Central memory CD4-positive, alpha-beta T cell (primary cell): ENCODE data around the gene TUBA4B.
"Not testable (repeated sequence)": the region's sequence is repeated elsewhere in the genome, so short reads cannot be mapped to it uniquely, and the experiment has no call there.

ENCODE experiments used
- DNase-seq: peaks from one replicate; pipeline ENCODE4 v3.0.0; 2022

Gene TUBA4B

DNA sequence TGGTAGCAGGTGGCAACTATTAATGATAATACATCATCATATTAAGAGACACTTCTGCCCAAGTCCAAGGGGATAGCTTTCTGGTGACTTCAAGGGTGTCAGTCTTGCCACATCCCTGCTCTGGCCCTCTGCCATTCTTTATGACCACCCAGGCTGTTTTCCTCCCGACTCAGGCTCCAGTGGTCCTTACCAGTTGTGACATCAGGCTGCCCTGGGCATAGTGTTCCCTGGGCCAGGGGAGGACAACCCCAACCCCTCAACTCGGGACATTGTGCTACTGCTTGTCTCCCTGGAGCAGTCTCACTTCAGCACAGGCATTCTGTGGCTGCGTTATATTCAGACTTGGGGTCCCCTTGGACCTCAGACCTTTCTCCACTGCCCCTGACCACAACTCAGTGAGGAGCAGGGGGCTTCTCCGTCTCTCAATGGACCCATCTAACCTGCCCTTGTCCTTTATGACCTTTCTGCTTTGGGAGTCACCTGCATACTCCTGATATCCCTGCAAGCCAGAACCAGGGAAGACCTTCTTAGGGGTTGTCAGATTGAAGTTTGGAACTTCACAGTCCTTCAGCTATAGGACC is 39.0 kb downstream of the TUBA4B start:
- DNase-seq = no peak

DNA sequence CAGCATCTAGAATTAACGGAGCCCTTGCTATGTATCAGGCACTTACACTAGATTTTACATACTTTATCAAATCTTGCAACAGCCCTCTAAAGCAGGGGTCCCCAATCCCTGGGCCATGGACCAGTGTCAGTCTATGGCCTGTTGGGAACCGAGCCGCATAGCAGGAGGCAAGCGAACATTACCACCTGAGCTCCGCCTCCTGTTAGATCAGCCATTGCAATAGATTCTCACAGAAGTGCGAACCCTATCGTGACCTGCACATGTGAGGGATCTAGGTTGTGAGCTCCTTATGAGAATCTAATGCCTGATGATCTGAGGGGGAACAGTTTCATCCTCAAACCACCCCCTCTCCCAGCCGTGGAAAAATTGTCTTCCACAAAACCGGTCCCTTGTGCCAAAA is 39.6 kb downstream of the TUBA4B start:
- no peak for DNase-seq

DNA sequence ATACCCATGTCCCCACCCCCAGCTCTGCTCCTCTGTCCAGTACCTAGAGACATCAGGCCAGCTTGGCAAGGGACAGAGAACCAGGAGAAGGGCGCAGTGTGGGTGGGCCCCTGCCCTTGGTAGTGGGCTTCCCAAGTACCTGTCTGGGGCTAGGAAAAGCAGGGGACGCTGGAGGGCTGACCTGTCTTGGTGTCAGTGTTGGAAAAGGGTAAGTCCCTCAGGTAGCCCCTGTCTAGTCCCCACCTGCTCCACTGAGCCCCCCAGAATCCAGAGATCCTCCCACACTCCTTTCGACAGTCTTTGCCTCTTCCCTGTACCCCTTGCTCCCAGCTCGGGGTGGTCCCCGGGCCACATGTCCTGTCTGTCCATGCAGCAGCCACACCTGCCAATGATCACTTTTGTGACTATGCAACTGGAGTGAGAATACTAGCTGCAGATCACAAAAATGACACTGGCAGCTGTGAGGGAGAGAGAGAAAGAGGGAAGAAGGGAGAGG is 40.7 kb downstream of the TUBA4B start:
- DNase-seq = no peak

DNA sequence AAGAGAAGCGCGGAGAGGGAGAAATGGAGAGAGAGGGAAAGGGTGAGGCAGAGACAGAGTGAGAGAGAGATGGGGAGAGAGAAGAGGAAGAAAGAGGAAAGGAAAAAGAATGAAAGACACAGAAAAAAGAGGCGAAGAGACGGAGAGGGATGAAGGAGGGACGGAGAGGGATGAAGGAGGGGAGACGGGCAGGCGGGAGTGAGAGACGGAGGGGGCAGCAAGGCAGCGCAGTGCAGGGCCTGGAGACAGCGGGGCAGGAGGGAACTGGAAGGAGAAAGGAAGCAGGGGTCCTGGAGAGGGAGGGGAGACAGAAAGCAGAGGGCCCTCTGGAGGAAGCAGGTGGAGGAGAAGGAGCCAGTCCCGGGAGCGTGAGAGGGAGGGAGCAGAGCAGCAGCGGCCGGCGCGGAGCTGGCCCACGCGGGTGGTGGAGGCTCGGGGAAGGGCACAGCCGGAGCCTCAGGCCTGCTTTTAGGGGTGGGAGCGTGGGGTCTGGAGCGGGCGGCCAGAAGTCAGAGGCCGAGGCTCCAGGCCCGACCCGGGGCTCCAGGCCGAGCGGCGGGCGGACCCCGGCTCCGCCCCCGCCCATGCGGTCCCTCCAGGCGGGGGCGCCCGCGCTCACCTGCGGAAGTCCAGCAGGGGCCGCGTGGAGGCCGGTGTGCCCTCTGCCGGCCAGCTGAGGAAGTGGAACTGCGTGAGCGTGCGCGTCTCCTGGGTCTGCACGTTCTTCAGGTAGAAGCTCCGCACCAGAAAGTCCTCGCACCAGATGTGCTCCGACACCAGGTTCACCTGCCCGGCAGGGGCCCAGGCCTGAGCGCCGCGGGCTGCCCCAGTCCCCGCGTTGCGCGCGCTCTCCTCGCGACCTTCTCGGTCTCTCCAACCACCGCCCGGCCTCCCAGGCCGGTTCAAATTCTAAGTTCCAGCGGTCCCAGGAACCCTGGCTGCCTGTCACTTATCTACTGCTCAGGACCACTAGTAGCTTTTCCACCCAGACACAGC is 41.6 kb downstream of the TUBA4B start:
- peak; percentile 86 for DNase-seq

DNA sequence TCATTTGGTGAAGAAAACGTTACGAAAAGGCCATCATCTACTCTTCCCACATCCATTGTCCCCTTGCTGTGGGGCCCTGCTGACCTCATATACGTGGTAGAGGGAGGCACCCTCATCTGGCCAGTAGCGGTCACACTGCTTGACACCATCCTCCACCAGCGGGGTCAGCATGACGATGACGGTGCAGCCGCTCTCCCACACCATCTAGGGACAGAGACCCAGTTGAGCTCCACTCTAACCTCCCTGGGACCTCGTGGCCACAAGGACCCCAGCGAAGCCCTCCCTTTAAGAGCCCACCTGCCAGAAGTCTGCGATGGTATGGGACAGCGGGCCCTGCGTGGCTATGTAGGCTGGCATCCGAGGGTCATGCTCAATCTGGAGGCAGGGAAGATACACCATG is 43.1 kb downstream of the TUBA4B start:
- DNase-seq = no peak

DNA sequence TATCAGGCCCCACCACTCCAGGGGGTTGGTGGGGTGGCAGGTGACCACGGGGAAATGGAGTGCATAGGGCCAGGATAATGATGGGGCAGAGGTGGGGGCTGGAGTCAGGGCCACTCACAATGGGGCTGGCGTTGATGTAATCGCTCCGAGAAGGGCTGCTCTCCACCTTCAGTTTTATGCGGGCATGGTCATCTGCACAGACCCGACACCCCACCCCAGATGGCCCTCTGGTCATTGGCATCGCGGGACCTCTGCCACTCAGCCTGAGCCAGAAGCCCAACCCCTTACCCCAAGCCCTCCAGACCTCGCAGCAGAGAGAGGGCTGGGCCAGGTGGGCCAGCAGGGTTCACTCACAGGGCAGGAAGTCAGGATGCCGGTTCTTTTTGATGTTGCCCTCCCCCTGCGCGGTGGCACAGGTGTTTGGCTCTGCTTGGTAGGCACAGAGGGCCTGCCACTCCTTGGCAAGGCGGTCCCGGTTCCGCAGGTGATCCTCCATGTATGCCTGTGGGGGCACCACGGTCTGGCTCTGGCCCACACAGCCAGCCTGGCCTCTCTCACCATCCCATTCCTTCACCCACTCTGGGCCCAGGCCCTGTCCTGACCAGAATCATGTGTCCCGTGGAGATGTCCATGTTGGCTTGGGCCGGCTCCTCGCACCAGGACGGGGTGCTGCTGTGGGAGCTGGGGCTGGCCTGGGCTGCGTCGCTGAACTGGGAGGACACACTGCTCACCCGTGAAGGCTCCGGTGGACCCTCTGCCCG is 43.8 kb downstream of the TUBA4B start:
- no peak for DNase-seq

DNA sequence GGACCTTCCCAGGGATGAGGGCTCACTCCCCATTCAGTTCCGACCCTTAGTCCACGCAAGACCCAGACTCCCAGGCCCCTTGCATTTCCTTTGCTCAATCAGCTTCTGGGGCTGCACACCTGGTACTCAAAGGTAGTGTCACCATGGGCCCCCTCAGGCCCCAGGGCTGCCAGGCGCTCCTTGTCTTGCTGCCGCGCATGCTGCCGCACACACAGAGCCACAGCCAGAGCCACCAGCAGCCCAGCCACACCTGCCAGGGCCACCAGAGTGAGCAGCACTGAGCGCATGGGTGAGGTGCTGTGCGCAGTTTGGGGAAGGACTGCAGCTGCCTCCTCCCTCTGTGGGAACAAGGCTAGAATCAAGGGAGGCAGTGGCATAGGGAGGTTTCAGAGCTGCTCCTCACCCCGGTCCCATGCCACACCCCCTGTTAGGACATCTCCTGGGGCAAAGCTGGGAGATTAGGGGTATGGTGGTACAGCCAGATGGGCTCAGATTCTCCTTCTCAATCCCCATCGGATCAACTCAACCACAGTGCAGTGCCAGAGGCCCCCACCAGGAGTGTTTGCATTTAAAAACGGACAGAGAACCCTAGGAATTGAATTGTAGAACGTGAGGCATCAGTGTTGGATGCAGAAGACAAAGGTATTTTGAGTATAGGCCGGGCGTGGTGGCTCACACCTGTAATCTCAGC is 44.9 kb downstream of the TUBA4B start:
- DNase-seq = no peak

DNA sequence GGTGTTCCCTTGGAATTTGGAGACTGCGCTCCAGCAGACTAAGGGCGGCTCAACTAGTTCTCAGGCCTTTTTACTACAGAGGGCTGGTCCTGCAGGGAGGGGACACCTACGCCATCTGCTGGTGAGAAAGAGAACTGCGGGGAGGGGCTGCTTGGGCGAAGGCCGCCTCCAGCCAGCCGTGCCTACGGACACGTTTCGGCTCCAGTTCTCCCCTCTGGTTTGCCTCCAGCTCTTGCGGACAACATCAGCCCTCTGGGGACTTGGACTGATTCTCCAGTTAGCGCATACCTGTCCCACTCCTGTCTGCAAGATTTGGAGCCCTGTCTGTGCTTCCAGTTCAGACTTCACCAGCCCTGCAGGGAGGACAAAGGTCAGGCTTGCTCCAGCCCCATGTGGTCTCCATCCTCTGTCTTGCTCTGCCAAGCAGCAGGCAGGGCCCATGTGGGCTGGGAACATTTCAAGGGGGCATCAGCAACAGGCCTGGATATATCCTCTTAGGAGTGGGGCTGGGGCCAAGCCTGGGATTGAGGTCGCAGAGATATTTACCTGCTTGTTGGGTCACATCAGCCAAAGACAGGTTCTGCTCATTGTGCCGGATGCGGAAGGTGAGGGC is 45.8 kb downstream of the TUBA4B start:
- peak; percentile 78 for DNase-seq

DNA sequence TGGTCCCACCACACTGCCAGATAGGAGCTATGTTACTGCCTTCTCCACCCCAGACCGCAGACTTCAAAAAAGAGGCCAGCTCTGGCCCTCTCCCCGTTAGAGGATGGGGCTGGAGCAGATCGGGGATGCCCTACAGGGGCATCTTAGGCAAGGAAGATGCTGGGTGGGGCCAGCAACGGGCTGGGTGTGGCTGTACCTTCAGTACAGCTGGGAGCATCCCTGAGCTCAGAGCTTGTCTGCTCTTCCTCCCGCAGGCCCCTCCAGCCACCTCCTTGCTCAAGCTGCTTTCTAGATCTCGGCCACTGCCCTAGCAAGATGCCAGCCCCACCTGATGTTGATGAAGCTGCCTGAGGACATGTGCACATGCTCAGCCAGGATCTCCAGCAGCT is 46.3 kb downstream of the TUBA4B start:
- no peak for DNase-seq

DNA sequence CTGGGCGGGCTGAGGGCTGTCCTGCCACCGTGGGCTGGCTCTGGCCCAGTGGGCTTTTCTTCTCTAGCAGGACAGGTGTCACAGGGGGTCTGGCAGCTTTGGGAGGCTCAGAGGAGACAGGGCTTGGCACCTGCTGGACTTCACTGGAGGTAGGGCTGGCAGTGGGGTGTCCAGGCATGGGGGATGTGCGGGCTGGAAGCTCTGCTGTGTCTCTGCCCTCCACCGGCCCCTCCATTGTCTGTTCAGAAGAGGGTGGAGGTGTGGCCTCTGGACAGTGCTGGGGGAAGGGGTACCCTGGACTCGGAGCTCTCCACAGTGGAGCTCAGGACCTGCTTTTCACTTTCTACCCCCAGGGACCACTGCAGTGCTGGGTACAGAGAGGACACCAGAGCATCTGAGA is 47.0 kb downstream of the TUBA4B start:
- DNase-seq = no peak

DNA sequence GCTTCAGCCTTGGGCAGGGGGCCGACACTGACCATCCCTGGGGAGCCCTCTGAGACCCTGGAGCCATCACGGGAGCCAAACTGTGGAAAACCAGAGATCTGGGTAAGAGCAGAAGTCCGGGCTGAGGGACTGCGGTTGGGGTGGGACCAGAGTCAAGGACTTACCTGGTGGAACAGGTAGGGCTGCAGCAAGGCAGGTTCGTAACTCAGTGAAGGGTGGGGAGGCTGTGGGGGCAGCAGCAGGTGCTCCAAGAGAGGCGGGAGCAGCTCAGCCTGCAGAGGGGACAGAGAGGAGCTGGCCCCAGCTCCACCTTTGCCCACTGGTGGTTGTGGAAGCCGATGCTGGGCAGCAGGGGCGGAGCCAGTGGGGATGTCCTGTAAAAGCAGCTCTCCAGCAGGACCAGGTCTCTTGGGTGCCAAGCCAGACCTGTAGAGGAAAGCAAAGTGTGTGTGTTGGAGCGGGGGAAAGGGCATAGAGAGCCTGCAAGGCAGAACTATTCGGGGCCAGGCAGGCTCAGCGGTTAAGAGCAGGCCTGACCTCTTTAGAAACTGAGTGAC is 49.4 kb downstream of the TUBA4B start:
- no peak for DNase-seq

DNA sequence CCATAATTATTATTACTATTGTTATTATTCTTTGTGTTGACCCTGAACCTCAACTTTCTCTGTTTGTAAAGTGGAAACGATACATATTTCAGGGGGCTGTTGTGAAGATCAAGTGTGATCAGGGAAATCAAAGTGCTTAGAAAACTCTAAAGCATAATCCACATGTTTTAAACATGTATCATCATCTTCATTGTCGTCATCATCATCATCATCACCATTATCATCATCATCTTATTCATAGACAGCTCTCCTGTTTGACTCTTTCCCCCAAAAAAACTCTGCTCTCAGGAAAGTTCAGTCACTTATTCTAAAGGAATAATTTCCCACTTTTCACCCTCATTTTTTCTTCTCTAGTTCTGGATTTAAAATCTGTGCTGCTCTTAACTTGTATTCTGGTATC is 51.2 kb downstream of the TUBA4B start:
- no peak for DNase-seq

DNA sequence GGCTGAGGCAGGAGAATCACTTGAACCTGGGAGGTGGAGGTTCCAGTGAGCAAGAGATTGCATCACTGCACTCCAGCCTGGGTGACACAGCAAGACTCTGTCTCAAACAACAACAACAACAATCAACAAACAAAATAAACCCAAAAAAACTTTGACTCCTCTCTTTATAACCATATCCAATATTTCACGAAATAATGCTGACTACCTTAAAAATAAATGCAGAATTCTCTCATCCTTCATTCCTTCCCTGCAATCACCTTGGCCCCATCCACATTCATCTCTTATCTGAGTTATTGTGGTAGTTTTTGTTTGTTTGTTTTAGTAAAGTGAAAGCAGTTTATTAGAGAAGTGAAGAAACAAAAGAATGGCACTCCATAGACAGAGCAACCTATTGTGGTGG is 53.0 kb downstream of the TUBA4B start:
- no peak for DNase-seq

DNA sequence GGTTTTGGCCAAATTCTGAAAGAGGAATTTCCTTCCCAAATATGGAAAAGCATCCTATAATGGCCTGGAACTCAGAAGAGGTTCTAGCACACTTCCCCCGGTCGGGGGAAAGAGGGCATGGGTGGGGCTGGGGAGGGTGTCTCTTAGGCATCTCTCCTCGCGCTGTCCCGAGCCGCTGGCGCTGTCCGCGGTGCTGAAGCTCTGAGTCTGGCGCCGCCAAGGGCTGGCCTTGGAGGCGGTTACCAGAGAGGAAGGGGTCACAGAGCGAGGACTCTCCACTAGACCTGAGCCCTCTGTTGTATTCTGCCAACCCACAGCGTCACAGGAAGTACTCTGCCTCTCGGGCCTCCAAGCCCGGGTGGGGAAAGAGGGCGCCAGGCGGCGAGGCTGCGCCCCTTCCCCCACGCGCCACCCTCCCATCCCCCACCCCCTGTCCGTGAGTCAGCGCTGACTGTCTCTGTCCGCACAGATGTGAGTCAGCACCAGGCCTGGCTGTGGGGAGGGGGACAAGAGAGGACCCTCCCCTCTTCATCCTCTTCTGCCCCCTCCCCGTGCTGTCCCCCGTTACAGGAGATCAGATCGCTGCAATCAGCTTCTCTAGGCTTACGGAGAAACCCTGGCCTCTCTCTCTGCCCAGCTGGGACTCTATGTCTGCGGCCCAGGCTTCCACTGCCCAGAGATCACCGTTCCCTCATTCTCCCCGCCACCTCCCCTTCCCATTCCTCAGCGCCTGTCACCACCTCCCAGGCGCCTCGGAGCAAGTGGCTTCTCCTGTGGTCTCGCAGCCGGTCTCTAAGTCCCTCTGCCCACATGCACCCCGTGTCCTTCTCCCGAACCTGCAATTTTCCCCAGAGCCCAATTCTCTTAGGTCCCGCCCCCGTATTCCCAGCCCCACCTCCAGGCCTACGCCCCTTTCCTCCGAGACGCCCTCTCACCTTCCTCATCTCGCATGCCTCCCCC is 55.4 kb downstream of the TUBA4B start:
- peak; percentile 48 for DNase-seq

DNA sequence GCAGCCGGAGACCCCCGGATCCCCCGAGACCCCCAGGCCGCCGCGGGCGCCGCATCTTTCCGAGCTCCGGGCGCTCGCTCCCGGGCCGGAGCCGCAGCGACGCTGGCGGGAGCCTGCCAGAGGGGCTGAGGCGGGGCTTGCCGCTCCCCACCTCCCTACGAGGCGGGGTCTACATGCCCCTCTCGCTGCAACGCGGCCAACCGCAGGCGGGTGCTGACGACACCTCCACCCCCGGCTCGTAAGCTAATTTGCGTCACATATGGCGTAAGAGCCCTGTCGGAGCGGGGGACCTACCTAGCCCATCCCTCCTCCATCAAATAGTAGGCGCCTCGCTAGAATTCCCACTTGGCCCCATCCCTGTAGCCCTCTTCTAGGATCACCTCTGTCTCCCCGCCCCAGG is 56.2 kb downstream of the TUBA4B start, which contains the start of gene PTPRN:
Gene PTPRN, minus strand, starts transcription at position 124 of the 400 bp plus-strand sequence. Its CDS starts 69 bp downstream, at position 55.
- DNase-seq = no peak

DNA sequence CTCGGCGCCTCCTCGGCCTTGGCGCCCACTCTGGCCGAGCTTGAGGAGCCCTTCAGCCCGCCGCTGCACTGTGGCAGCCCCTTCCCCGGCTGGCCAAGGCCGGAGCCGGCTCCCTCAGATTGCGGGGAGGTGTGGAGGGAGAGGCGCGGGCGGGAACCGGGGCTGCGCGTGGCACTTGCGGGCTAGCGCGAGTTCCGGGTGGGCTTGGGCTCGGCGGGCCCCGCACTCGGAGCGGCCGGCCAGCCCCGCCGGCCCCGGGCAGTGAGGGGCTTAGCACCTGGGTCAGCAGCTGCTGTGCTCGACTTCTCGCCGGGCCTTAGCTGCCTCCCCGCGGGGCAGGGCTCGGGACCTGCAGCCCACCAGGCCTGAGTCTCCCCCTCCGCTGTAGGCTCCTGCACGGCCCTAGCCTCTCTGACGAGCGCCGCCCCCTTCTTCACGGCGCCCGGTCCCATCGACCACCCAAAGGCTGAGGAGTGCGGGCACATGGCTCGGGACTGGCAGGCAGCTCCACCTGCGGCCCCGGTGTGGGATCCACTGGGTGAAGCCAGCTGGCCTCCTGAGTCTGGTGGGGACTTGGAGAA is 59.7 kb downstream of the TUBA4B start:
- not testable (repeated sequence) for DNase-seq

DNA sequence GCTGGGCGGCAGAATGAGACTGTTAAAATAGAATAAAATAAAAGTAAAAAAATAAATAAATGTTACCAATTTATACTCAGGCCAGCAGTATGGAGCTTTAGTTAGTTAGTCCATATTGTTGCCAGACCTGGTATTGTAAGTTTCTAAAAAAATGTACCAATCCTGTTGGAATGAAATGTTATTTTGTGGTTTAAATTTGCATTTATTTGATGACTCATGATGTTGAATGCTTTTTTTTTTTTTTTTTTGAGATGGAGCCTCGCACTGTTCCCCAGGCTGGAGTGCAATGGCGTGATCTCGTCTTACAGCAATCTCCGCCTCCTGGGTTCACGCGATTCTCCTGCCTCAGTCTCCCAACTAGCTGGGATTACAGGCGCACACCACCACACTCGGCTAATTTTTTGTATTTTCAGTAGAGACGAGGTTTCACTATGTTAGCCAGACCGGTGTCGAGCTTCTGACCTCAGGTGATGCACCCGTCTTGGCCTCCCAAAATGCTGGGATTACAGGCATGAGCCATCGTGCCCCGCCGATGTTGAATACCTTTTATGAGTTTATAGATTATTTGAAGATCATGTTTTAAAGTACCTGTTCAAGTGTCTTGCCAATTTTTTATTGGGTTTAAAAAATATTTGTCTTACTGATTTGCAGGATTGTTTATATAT is 61.9 kb downstream of the TUBA4B start:
- DNase-seq = no peak
